Pancreas (tissue), 10 donors: Measurements from ENCODE around the gene CAMK2N2. TPM values are rescaled to one million over a fixed set of nuclear protein-coding genes. Genes with fewer than 3 reads are reported as not detected.

Experiments
- ATAC-seq, 4 donors: fragments of 200-7000 bp; cut with Tn5 transposase; one replicate each; pipeline versions ENCODE4 v1.8.0 to v1.9.1; 2020; ENCODE audit warnings: mild to moderate bottlenecking in 4 of 4, moderate library complexity in 4 of 4
- DNase-seq, 6 donors: peaks; one replicate each; pipeline ENCODE4 v3.0.0-alpha.2; 2020
- FAIRE-seq: peaks from 2 replicates; lab custom pipeline; 2012; peaks lifted over from hg19 to GRCh38; lab: Jason Lieb, UNC
- H3K27ac ChIP-seq, 4 donors: fragments of 200-600 bp; sonication (generic); 1 replicate in 3 of 4; 2 replicates in 1 of 4; pipeline versions ENCODE4 v1.5.0 to v1.8.0; 2020
- H3K27me3 ChIP-seq, 4 donors: fragments of 200-600 bp; one replicate each; pipeline ENCODE4 v1.8.0; 2021
- H3K36me3 ChIP-seq, 3 donors: fragments of 200-600 bp; sonication (generic) in 1 of 3; one replicate each; pipeline versions ENCODE4 v1.5.0 to v1.8.0; 2020 to 2021
- H3K4me1 ChIP-seq, 3 donors: fragments of 200-600 bp; one replicate each; pipeline ENCODE4 v1.8.0; 2021
- H3K4me3 ChIP-seq, 4 donors: fragments of 200-600 bp; sonication (generic) in 2 of 4; one replicate each; pipeline versions ENCODE4 v1.5.0 to v1.8.0; 2020 to 2021
- H3K9me3 ChIP-seq, 4 donors: fragments of 200-600 bp; one replicate each; pipeline ENCODE4 v1.8.0; 2021
- CTCF ChIP-seq, 4 donors: fragments of 200-600 bp; sonication (generic) in 3 of 4; IDR thresholded peaks; one replicate each; pipeline versions ENCODE4 v1.5.0 to v1.8.0; 2021; ENCODE audit warnings: antibody characterized with exemption in 4 of 4
- WGBS, 2 donors: extraction: QIAGEN DNeasy Blood & Tissue Kit; methylation state at CpG; one replicate each; pipeline ENCODE4 v1.1.7; 2013; 5-methylcytosine and 5-hydroxymethylcytosine counted together
- intact Hi-C, 3 donors: fragments of 100-400 bp; cut with DNase I; formaldehyde crosslinking; loops; one replicate each; pipeline versions ENCODE4 v1.11.1 to v1.14.2; 2022
- polyA plus RNA-seq, 2 donors: library from polyadenylated mRNA; stranded (reverse); fragments of 200-250 nt; gene quantifications; one replicate each; pipeline ENCODE4 v1.2.3, GENCODE V29; 2013
- total RNA-seq, 6 donors: library from RNA; stranded (reverse); fragmentation: NEBNext Ultra II Directional in 4 of 6; extraction: Animal tissue kit (Norgen Biotek cat#: 25700) in 4 of 6; gene quantifications; one replicate each; pipeline versions ENCODE4 v1.2.1 to v1.2.4, GENCODE V29; 2021 to 2023
- donor health status: healthy with polysubstance abuse.
- donor health status: DM: no; HTN: no; CAD: no; lungs with moderate emphysema.
- donor health status: DM: no; HTN: no; CAD: no.
- donor health status: control.
- donor health status: control.
- donor health status: Bipolar disorder and iron deficiency.
- donor health status: DM: yes; HTN: yes; CAD: no.
- donor health status: DM: no; HTN: no; CAD: no.
- donor health status: DM: no; HTN: no; CAD: no.
- donor health status: DM: yes; HTN: yes; CAD: no.

Gene CAMK2N2
- total and polyA plus RNA-seq, 8 donors, result 7.5 to 33.7 (median 15.7) TPM

DNA sequence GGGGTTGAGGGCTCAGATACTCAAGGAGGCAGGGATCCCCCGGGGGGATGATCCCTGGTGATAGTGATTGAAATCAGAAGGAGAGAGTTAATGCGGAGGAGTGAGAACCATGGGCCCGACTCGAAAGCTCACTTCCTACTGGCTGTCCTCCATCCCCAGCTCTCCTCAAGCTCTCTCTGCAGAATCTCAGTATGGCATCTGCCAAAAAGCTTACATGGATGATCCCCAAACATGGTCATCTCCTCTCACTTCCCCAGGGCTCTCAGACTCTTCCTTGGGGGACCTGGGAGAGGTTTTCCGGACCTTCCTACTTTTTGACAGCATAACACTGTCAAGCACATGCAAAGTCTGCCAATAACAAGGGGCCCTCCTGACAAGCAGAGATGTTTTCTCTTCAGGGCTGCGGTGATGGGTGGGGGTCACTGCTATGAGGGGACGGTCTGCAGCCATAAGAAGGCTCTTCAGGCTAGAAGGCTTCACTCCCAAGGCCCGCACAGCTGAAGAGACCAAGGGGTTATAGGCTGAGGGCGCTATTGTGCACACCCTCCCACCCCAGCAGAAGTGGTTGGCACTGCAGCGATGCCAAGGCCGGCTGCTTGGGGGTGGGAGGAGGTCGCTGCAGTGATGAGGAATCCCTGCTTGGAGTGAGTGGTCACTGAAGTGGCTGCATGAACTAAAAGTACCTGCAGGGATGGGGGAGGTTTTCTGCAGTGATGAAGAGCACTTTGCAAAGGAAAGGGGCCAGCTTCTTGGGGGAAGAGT is 32.8 kb downstream of the CAMK2N2 start:
- Histone ChIP-seq H3K27ac (no peak overlapping the region), H3K27me3 (no peaks in the 10 kb centered on the region), H3K4me1 (peaks cover 0 to 8% (median 6%) of the 10 kb centered on the region in 3 donors), H3K4me3 (no peak overlapping the region), H3K9me3 (no peaks in the 10 kb centered on the region), H3K36me3 (no peaks in the 10 kb centered on the region)
- TF ChIP-seq CTCF (IDR thresholded peaks at IDR 0.05), result no peak
- no peak for DNase-seq
- WGBS, 2 donors, result 53 to 54% methylated on average over 12 of the region's 12 CpGs
- intact Hi-C loops, result no loop called here
- no peak for FAIRE-seq
- no peak for ATAC-seq

- H3K27me3 ChIP-seq, result no peaks in the 10 kb centered on the region
- no peak overlapping the region for H3K27ac ChIP-seq
- peak; percentile 71 to 80 (median 76) for TF ChIP-seq CTCF (IDR thresholded peaks at IDR 0.05)
- no peaks in the 10 kb centered on the region for H3K36me3 ChIP-seq
- intact Hi-C loops, result no loop called here
- ATAC-seq (peak in 2 of 4 donors; percentile 32 to 47), FAIRE-seq (no peak), DNase-seq (peak in 1 of 6 donors; percentile 39)
- 40 to 48% methylated on average over 2 of the region's 2 CpGs for WGBS, 2 donors
- H3K9me3 ChIP-seq, result no peaks in the 10 kb centered on the region
- H3K4me3 ChIP-seq, result no peak overlapping the region
- H3K4me1 ChIP-seq, result peaks cover 0 to 8% (median 6%) of the 10 kb centered on the region in 3 donors
Observed at GRCh38 chr3:184227481-184227935, 33.8 kb downstream of the CAMK2N2 start.

GRCh38 chr3:184223946-184224345 is 37.4 kb downstream of the CAMK2N2 start:
- 74 to 85% methylated on average over 3 of the region's 3 CpGs for WGBS, 2 donors
- FAIRE-seq, result no peak
- no peak for TF ChIP-seq CTCF (IDR thresholded peaks at IDR 0.05)
- Histone ChIP-seq H3K4me3 (no peak overlapping the region), H3K9me3 (no peaks in the 10 kb centered on the region), H3K36me3 (no peaks in the 10 kb centered on the region), H3K27me3 (no peaks in the 10 kb centered on the region), H3K27ac (no peak overlapping the region), H3K4me1 (no peaks in the 10 kb centered on the region)
- intact Hi-C loops, result no loop called here
- no peak for ATAC-seq
- DNase-seq, result no peak

DNA sequence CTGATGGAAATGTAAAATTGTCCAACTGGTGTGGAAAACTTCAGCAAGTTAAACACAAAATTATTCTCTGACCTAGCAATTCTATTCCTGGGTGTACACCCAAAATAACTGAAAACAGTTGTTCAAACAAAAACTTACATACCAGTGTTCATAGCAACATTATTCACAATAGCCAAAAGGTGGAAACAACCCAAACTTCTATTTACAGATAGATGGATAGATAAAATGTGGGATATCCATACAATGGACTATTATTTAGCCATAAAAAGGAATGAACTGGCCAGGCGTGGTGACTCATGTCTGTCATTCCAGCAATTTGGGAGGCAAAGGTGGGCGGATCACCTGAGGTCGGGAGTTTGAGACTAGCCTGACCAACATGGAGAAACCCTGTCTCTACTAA is 38.8 kb downstream of the CAMK2N2 start:
- FAIRE-seq (no peak), ATAC-seq (no peak), DNase-seq (no peak)
- intact Hi-C loops, result no loop called here
- 58 to 68% methylated on average over 3 of the region's 3 CpGs for WGBS, 2 donors
- Histone ChIP-seq H3K27me3 (no peaks in the 10 kb centered on the region), H3K27ac (no peak overlapping the region), H3K9me3 (no peaks in the 10 kb centered on the region), H3K4me3 (no peak overlapping the region), H3K36me3 (no peaks in the 10 kb centered on the region), H3K4me1 (no peaks in the 10 kb centered on the region)
- TF ChIP-seq CTCF (IDR thresholded peaks at IDR 0.05), result no peak

GRCh38 chr3:184218814-184219213 is 42.5 kb downstream of the CAMK2N2 start:
- no peak for DNase-seq
- Histone ChIP-seq H3K4me1 (no peaks in the 10 kb centered on the region), H3K27me3 (no peaks in the 10 kb centered on the region), H3K27ac (no peak overlapping the region), H3K36me3 (no peaks in the 10 kb centered on the region), H3K9me3 (no peaks in the 10 kb centered on the region), H3K4me3 (no peak overlapping the region)
- ATAC-seq, result no peak
- no peak for TF ChIP-seq CTCF (IDR thresholded peaks at IDR 0.05)
- no peak for FAIRE-seq
- intact Hi-C loops, result no loop called here
- 59 to 60% methylated on average over 4 of the region's 4 CpGs for WGBS, 2 donors
